Stimulated activated CD4-positive, alpha-beta T cell treated with anti-CD3 and anti-CD28 coated beads, Interleukin-4, amount 100 ng/mL, for 48 hours (primary cell): Measurements from ENCODE around the gene UBA1.

Experiments
- DNase-seq, 2 donors: peaks; one replicate each; pipeline ENCODE4 v3.0.0-alpha.2; 2020; ENCODE audit warnings: low read depth in 2 of 2

Gene UBA1

GRCh38 chrX:47193475-47194193 is at the start of gene UBA1:
TSS of gene UBA1 (plus strand) at chrX:47193829. CDS start at chrX:47198803, 4,974 bp downstream.
- peak; percentile 79 to 83 for DNase-seq

- no peak for DNase-seq
These were observed 49.6 kb upstream of the UBA1 start for GRCh38 chrX:47143894-47144625.

GRCh38 chrX:47144626-47145394 is 48.8 kb upstream of the UBA1 start, which contains the start of the genes NDUFB11 and RBM10:
TSS of gene NDUFB11 (minus strand) at chrX:47144702. CDS start at chrX:47144679, 23 bp downstream.
TSS of gene RBM10 (plus strand) at chrX:47145221. CDS start at chrX:47147482, 2,261 bp downstream.
- peak; percentile 74 to 86 for DNase-seq

GRCh38 chrX:47145395-47146120 is 48.1 kb upstream of the UBA1 start:
- no peak for DNase-seq

GRCh38 chrX:47146121-47146935 is 47.3 kb upstream of the UBA1 start:
- no peak for DNase-seq

- DNase-seq, result no peak
These were observed 46.4 kb upstream of the UBA1 start for GRCh38 chrX:47146936-47147859.

GRCh38 chrX:47148946-47149345 is 44.7 kb upstream of the UBA1 start:
- no peak for DNase-seq

GRCh38 chrX:47151435-47151834 is 42.2 kb upstream of the UBA1 start:
- DNase-seq, result no peak

GRCh38 chrX:47156611-47157520 is 36.8 kb upstream of the UBA1 start:
- DNase-seq, result no peak

- DNase-seq, result no peak
These were observed 35.5 kb upstream of the UBA1 start for GRCh38 chrX:47158131-47158530.

GRCh38 chrX:47158781-47159180 is 34.8 kb upstream of the UBA1 start:
- no peak for DNase-seq

- DNase-seq, result no peak
These were observed 32.8 kb upstream of the UBA1 start for GRCh38 chrX:47160781-47161180.

GRCh38 chrX:47162927-47163583 is 30.6 kb upstream of the UBA1 start:
- no peak for DNase-seq

GRCh38 chrX:47164420-47164819 is 29.2 kb upstream of the UBA1 start:
- no peak for DNase-seq

GRCh38 chrX:47166126-47166525 is 27.5 kb upstream of the UBA1 start:
- DNase-seq, result no peak

- DNase-seq, result no peak
These were observed 25.0 kb upstream of the UBA1 start for GRCh38 chrX:47168495-47169073.

- no peak for DNase-seq
These were observed 24.4 kb upstream of the UBA1 start for GRCh38 chrX:47169273-47169672.
